ENCODE results near the gene GPR6. TPM values are rescaled to one million over a fixed set of nuclear protein-coding genes. Genes with fewer than 3 reads are reported as not detected.

The GPR6 gene
- total RNA-seq, 2 experiments from 2014 or later: not detected

GRCh38 chr6:109964949-109965348, 13.2 kb upstream of the GPR6 start:
- no peak overlapping the region for H3K4me3 Mint-ChIP-seq
- ChIA-PET CTCF (no interaction called here), POLR2A (no interaction called here)
- no peaks in the 10 kb centered on the region for H3K4me1 Mint-ChIP-seq (ENCODE audit: low read depth)
- H3K27ac Mint-ChIP-seq: no peak overlapping the region
- H3K27me3 Mint-ChIP-seq (ENCODE audit: low read depth): peaks cover 2% of the 10 kb centered on the region
- ATAC-seq (no peak), DNase-seq (no peak)
- no peaks in the 10 kb centered on the region for H3K36me3 Mint-ChIP-seq (ENCODE audit: low read depth)
- no peaks in the 10 kb centered on the region for H3K9me3 Mint-ChIP-seq (ENCODE audit: insufficient read depth)

DNA sequence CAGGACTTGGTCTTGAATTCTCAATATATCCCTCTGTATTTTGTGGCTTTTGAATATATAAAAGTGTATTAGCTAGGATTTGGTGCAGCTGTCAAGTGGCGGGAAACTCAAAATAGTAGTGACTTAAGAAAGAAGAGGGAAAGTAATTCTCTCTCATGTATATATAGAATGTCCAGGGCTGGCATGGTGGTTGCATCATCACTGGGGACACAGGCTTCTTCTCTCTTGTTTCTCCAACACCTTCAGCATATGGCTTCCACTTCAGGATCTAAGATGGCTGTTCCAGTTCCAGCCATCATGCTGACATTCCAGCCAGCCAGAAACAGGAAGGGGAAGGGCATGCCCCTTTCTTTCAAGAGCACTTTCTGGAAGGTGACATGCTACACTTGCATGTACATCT, 11.8 kb upstream of the GPR6 start:
- CTCF ChIA-PET: no interaction called here
- no peak for DNase-seq

DNA sequence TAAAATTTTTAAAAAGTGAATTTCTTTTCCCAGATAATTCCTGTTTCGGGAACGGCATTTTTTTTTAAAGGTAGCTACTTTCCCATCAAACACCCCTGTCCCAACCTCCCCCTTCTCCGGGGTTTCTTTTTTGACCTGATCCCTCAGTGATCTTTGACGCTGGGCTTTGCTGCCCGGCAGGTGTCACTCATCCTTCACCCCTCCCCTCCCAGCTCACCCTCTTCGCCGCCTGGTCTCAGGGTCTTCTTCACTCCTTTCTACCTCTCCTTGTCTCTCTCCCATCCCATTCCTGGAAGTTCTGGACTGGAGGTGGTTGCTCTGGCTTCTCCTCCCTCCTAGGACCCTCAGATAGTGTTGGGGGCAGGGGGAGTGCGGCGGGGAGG, 329 bp upstream of the GPR6 start:
- Mint-ChIP-seq H3K27me3 (ENCODE audit: low read depth) (peaks cover 26% of the 10 kb centered on the region), H3K9me3 (ENCODE audit: insufficient read depth) (peaks cover 7% of the 10 kb centered on the region), H3K27ac (no peak overlapping the region), H3K36me3 (ENCODE audit: low read depth) (no peaks in the 10 kb centered on the region), H3K4me1 (ENCODE audit: low read depth) (no peaks in the 10 kb centered on the region), H3K4me3 (no peak overlapping the region)
- ChIA-PET CTCF (interaction anchor here (1.6 kb wide), 1 partner anchor 62 kb away, joined by 4 read pairs; no protein-coding TSS in a partner anchor), POLR2A (no interaction called here)
- DNase-seq (no peak), ATAC-seq (no peak)

More for the DNA sequence above, 11.8 kb upstream of the GPR6 start:
- H3K27me3 Mint-ChIP-seq (ENCODE audit: low read depth): peaks cover 5% of the 10 kb centered on the region
- H3K36me3 Mint-ChIP-seq (ENCODE audit: low read depth): no peaks in the 10 kb centered on the region
- H3K27ac Mint-ChIP-seq: no peak overlapping the region
- ATAC-seq: no peak
- no peak overlapping the region for H3K4me3 Mint-ChIP-seq
- H3K4me1 Mint-ChIP-seq (ENCODE audit: low read depth): no peaks in the 10 kb centered on the region
- no peaks in the 10 kb centered on the region for H3K9me3 Mint-ChIP-seq (ENCODE audit: insufficient read depth)
- POLR2A ChIA-PET: no interaction called here

GRCh38 chr6:109979033-109979921, 1.2 kb downstream of the GPR6 start:
- Mint-ChIP-seq H3K36me3 (ENCODE audit: low read depth) (no peaks in the 10 kb centered on the region), H3K9me3 (ENCODE audit: insufficient read depth) (peaks cover 7% of the 10 kb centered on the region), H3K27ac (no peak overlapping the region), H3K4me3 (no peak overlapping the region), H3K4me1 (ENCODE audit: low read depth) (no peaks in the 10 kb centered on the region), H3K27me3 (ENCODE audit: low read depth) (peaks cover 23% of the 10 kb centered on the region)
- no peak for ATAC-seq
- DNase-seq: no peak
- CTCF ChIA-PET: no interaction called here
- POLR2A ChIA-PET: no interaction called here

- peaks cover 7% of the 10 kb centered on the region for H3K9me3 Mint-ChIP-seq (ENCODE audit: insufficient read depth)
- H3K27ac Mint-ChIP-seq: no peak overlapping the region
- H3K27me3 Mint-ChIP-seq (ENCODE audit: low read depth): peaks cover 18% of the 10 kb centered on the region
- H3K36me3 Mint-ChIP-seq (ENCODE audit: low read depth): no peaks in the 10 kb centered on the region
- DNase-seq: no peak
- H3K4me1 Mint-ChIP-seq (ENCODE audit: low read depth): no peaks in the 10 kb centered on the region
- CTCF ChIA-PET: interaction anchor here (1.4 kb wide), 1 partner anchor 55 kb away, joined by 3 read pairs; no protein-coding TSS in a partner anchor
- POLR2A ChIA-PET: interaction anchor here (0.6 kb wide), 1 partner anchor 1858 kb away, joined by 4 read pairs; no protein-coding TSS in a partner anchor
- no peak for ATAC-seq
- no peak overlapping the region for H3K4me3 Mint-ChIP-seq
Observed at GRCh38 chr6:109984410-109984809, 6.3 kb downstream of the GPR6 start.

- ChIA-PET CTCF (no interaction called here), POLR2A (no interaction called here)
- Mint-ChIP-seq H3K4me1 (ENCODE audit: low read depth) (no peaks in the 10 kb centered on the region), H3K27me3 (ENCODE audit: low read depth) (peaks cover 21% of the 10 kb centered on the region), H3K9me3 (ENCODE audit: insufficient read depth) (no peaks in the 10 kb centered on the region), H3K4me3 (no peak overlapping the region), H3K36me3 (ENCODE audit: low read depth) (no peaks in the 10 kb centered on the region), H3K27ac (no peak overlapping the region)
- DNase-seq: no peak
- no peak for ATAC-seq
Observed at GRCh38 chr6:109987196-109987595, 9.1 kb downstream of the GPR6 start.

GRCh38 chr6:109991201-109992101, 13.3 kb downstream of the GPR6 start:
- H3K4me1 Mint-ChIP-seq (ENCODE audit: low read depth): no peaks in the 10 kb centered on the region
- H3K27me3 Mint-ChIP-seq (ENCODE audit: low read depth): peaks cover 32% of the 10 kb centered on the region
- ChIA-PET CTCF (no interaction called here), POLR2A (no interaction called here)
- DNase-seq (no peak), ATAC-seq (no peak)
- no peaks in the 10 kb centered on the region for H3K9me3 Mint-ChIP-seq (ENCODE audit: insufficient read depth)
- H3K27ac Mint-ChIP-seq: no peak overlapping the region
- H3K36me3 Mint-ChIP-seq (ENCODE audit: low read depth): no peaks in the 10 kb centered on the region
- H3K4me3 Mint-ChIP-seq: no peak overlapping the region

DNA sequence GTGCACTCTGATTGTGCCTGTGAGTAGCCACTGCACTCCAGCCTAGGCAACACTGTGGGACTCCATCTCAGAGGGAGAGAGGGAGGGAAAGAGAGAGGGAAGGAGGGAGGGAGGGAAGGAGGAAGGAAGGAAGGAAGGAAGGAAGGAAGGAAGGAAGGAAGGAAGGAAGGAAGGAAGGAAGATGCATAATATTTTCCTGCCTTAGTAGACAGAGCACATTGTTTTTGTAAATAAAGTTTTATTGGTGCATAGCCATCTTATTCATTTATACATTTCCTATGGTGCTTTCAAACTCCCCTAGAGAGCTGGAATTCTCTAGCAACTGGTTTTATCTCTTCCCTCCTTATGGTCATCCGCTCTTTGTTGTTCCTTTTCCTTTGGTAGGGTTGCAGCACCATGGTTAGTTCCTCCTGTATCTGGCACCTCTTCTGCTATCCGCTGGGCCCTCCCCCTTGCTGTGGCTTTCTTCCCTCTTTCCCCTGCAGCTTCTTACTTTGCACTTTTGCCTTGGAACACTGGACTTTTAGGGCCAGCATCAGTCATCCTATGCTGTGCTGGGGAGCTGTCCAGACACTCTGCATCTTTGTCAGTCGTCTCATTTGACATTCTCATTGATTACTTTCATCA, 20.2 kb downstream of the GPR6 start:
- Mint-ChIP-seq H3K9me3 (ENCODE audit: insufficient read depth) (no peaks in the 10 kb centered on the region), H3K36me3 (ENCODE audit: low read depth) (no peaks in the 10 kb centered on the region), H3K27ac (no peak overlapping the region), H3K27me3 (ENCODE audit: low read depth) (peaks cover 30% of the 10 kb centered on the region), H3K4me1 (ENCODE audit: low read depth) (no peaks in the 10 kb centered on the region), H3K4me3 (no peak overlapping the region)
- ChIA-PET CTCF (no interaction called here), POLR2A (no interaction called here)
- ATAC-seq (no peak), DNase-seq (no peak)

DNA sequence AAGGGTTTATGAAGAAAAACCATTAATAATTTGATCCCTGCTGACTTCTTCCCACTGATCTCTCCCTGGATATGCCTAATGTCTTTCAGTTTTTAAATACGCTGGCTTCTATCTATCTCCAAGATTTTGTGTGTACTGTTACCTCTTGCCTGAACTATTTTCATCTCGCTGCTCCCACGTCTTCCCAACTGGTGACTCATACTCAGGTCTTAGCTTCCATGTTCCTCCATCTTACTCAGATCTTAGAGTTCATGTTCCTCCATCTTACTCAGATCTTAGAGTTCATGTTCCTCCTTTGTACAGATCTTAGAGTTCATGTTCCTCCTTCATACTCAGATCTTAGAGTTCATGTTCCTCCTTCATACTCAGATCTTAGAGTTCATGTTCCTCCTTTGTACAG, 21.6 kb downstream of the GPR6 start:
- Mint-ChIP-seq H3K4me3 (no peak overlapping the region), H3K27ac (no peak overlapping the region), H3K36me3 (ENCODE audit: low read depth) (no peaks in the 10 kb centered on the region), H3K27me3 (ENCODE audit: low read depth) (peaks cover 33% of the 10 kb centered on the region), H3K9me3 (ENCODE audit: insufficient read depth) (no peaks in the 10 kb centered on the region), H3K4me1 (ENCODE audit: low read depth) (no peaks in the 10 kb centered on the region)
- DNase-seq (no peak), ATAC-seq (no peak)
- ChIA-PET CTCF (no interaction called here), POLR2A (no interaction called here)

GRCh38 chr6:110002676-110003075, 24.6 kb downstream of the GPR6 start:
- H3K27ac Mint-ChIP-seq: no peak overlapping the region
- no peaks in the 10 kb centered on the region for H3K36me3 Mint-ChIP-seq (ENCODE audit: low read depth)
- ATAC-seq: no peak
- ChIA-PET POLR2A (no interaction called here), CTCF (interaction anchor here (2.2 kb wide), 1 partner anchor 37 kb away, joined by 7 read pairs; no protein-coding TSS in a partner anchor)
- peaks cover 38% of the 10 kb centered on the region for H3K27me3 Mint-ChIP-seq (ENCODE audit: low read depth)
- no peak overlapping the region for H3K4me3 Mint-ChIP-seq
- H3K4me1 Mint-ChIP-seq (ENCODE audit: low read depth): no peaks in the 10 kb centered on the region
- no peaks in the 10 kb centered on the region for H3K9me3 Mint-ChIP-seq (ENCODE audit: insufficient read depth)
- no peak for DNase-seq

GRCh38 chr6:110013386-110013785, 35.3 kb downstream of the GPR6 start:
- Mint-ChIP-seq H3K27ac (no peak overlapping the region), H3K27me3 (ENCODE audit: low read depth) (peaks cover 3% of the 10 kb centered on the region), H3K4me3 (no peak overlapping the region), H3K36me3 (ENCODE audit: low read depth) (no peaks in the 10 kb centered on the region), H3K4me1 (ENCODE audit: low read depth) (no peaks in the 10 kb centered on the region), H3K9me3 (ENCODE audit: insufficient read depth) (no peaks in the 10 kb centered on the region)
- ChIA-PET POLR2A (no interaction called here), CTCF (interaction anchor here (2.9 kb wide), 1 partner anchor 26 kb away, joined by 8 read pairs; no protein-coding TSS in a partner anchor)
- DNase-seq: no peak
- ATAC-seq: no peak

DNA sequence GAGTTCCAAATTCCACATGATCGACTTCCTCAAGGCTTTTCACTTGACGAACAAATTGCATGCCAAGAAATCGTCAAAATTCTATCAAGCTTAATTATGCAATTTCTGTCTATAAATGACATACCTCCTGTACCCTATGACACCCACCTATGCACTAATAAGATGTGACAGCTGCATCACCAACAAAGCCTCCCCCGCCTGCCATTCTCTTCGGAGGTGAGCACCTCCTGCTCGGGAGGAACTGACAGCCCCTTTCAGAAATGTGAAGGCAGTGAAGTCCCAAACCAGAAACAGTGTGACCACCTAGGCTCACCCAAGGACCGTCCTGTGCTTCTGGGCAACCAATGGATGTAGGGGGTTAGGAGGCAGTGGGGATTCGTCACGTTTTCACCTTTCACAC, 37.1 kb downstream of the GPR6 start:
- ChIA-PET POLR2A (no interaction called here), CTCF (no interaction called here)
- ATAC-seq: no peak
- Mint-ChIP-seq H3K9me3 (ENCODE audit: insufficient read depth) (no peaks in the 10 kb centered on the region), H3K27ac (no peak overlapping the region), H3K4me1 (ENCODE audit: low read depth) (peaks cover 3% of the 10 kb centered on the region), H3K27me3 (ENCODE audit: low read depth) (no peaks in the 10 kb centered on the region), H3K36me3 (ENCODE audit: low read depth) (no peaks in the 10 kb centered on the region), H3K4me3 (no peak overlapping the region)
- DNase-seq: no peak
